Panc1 (cell line): ENCODE measurements around the gene POLR1B. TPM values are rescaled to one million over a fixed set of nuclear protein-coding genes. Genes with fewer than 3 reads are reported as not detected.
"Not testable (repeated sequence)": the region's sequence is repeated elsewhere in the genome, so short reads cannot be mapped to it uniquely, and the experiment has no call there.

ENCODE experiments used
- ATAC-seq: fragments of 200-7000 bp; cut with Tn5 transposase; 2 replicates; pipeline ENCODE4 v1.9.1; 2020; ENCODE audit warnings: mild to moderate bottlenecking, moderate library complexity
- BruUV-seq: library from RNA; stranded (reverse); fragments of 400-500 nt; replicated peaks from 2 replicates; lab custom pipeline; 2021; lab: Mats Ljungman, UMichigan
- CTCF ChIA-PET: fragments of 300-600 bp; sonication (Branson Sonifier 250); formaldehyde crosslinking; loops from one replicate; lab custom pipeline; 2022; ENCODE audit warnings: antibody characterized with exemption; lab: Charles Lee
- POLR2A ChIA-PET: fragments of 300-600 bp; sonication (Branson Sonifier 250); formaldehyde crosslinking; loops from one replicate; lab custom pipeline; 2022; ENCODE audit warnings: antibody characterized with exemption; lab: Charles Lee
- DNase-seq: peaks from one replicate; pipeline ENCODE4 v3.0.0-alpha.2; 2010; ENCODE audit warnings: low read depth, low spot score
- H3K27ac ChIP-seq: 2 replicates; pipeline ENCODE4 v1.5.1; 2011; ENCODE audit warnings: mild to moderate bottlenecking, low read length, inconsistent platforms
- H3K27me3 ChIP-seq: fragments of 200-500 bp; sonication (Bioruptor generic); 2 replicates; pipeline ENCODE4 v1.6.0; 2014; ENCODE audit warnings: low read length, inconsistent platforms; ENCODE audit not compliant: control insufficient read depth, insufficient read depth
- H3K36me3 ChIP-seq: fragments of 200-500 bp; sonication (Bioruptor generic); 2 replicates; pipeline ENCODE4 v1.5.1; 2014; ENCODE audit warnings: inconsistent platforms, mild to moderate bottlenecking, low read length, moderate library complexity; ENCODE audit not compliant: control insufficient read depth, insufficient read depth
- H3K4me1 ChIP-seq: 2 replicates; pipeline ENCODE4 v1.5.1; 2011; ENCODE audit warnings: inconsistent platforms, mild to moderate bottlenecking, low read length, moderate library complexity; ENCODE audit not compliant: control insufficient read depth, insufficient read depth
- H3K4me3 ChIP-seq, 2 experiments: 2 replicates each; pipeline ENCODE4 v1.5.1; 2011 to 2012; ENCODE audit warnings: low read depth in 2 of 2, low read length in 2 of 2, mild to moderate bottlenecking in 2 of 2, inconsistent platforms in 1 of 2, moderate library complexity in 1 of 2
- H3K9me3 ChIP-seq: fragments of 200-500 bp; sonication (Bioruptor generic); 2 replicates; pipeline ENCODE4 v1.5.1; 2014; ENCODE audit warnings: low read depth, mild to moderate bottlenecking, inconsistent platforms, low read length, moderate library complexity; ENCODE audit not compliant: control insufficient read depth, insufficient read depth
- POLR2AphosphoS5 ChIP-seq: IDR thresholded peaks from 2 replicates; pipeline ENCODE4 v1.6.1; 2012; ENCODE audit warnings: mild to moderate bottlenecking, low read depth, low read length, moderate library complexity
- SIN3A ChIP-seq: IDR thresholded peaks from 2 replicates; pipeline ENCODE4 v1.6.1; 2012; ENCODE audit warnings: low read depth, mild to moderate bottlenecking, low read length, moderate library complexity, borderline replicate concordance; ENCODE audit not compliant: insufficient read depth
- TCF7L2 ChIP-seq: IDR thresholded peaks from 2 replicates; pipeline ENCODE4 v1.6.1; 2011; ENCODE audit warnings: mild to moderate bottlenecking, low read depth, low read length, inconsistent platforms
- in situ Hi-C: cut with HindIII; loops from 2 replicates; pipeline ENCODE4 v1.10.0; 2016; ENCODE audit warnings: low sequenced_read_pairs, low pct_unique_long_range_greater_than_20kb
- intact Hi-C: fragments of 100-400 bp; cut with micrococcal nuclease; formaldehyde crosslinking; loops from one replicate; pipeline ENCODE4 v1.10.0; 2022; ENCODE audit not compliant: unreplicated experiment
- total RNA-seq: library from RNA; stranded (reverse); gene quantifications from one replicate; pipeline ENCODE4 v1.2.1, GENCODE V29; 2021; ENCODE audit not compliant: unreplicated experiment
- TF ChIP-seq, protein P1 (sequence below): fragments of 450-650 bp; IDR thresholded peaks from 2 replicates; pipeline ENCODE4 v1.5.1; 2017; ENCODE audit warnings: mild to moderate bottlenecking
- TF ChIP-seq, protein P2 (sequence below), 2 experiments: IDR thresholded peaks; 2 replicates each; pipeline ENCODE4 v1.6.1; 2011 to 2012; ENCODE audit warnings: low read depth in 2 of 2, control low read depth in 1 of 2, low read length in 1 of 2, mild to moderate bottlenecking in 1 of 2, moderate library complexity in 1 of 2; ENCODE audit not compliant: insufficient read depth in 1 of 2

POLR1B gene
- total RNA-seq, 1 experiment from 2014 or later = 35.4 TPM

DNA sequence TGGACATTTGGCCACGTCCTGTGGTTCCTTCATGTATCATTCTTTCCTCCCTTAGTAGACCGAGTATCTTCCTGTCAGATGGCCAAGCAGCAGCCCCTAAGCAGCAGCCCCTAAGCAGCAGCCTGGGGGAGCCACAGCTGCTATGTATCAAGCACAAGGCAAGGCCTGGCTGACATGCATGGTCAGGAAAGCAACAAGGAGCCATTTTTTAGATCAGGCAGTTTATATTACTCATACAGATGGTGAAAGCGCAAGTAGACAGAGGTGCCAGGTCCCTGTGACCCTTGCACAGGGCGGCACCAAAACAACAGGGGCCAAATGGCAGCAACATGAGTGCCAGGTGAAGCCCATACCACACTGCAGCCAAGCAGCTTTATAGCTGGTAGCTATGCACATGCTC is 64.3 kb downstream of the POLR1B start:
- H3K27ac ChIP-seq = no peak overlapping the region
- CTCF ChIA-PET = no interaction called here
- no peak overlapping the region for H3K4me3 ChIP-seq
- ATAC-seq = no peak; the same call in 1 of the 2 replicates
- POLR2A ChIA-PET = no interaction called here
- no peaks in the 10 kb centered on the region for H3K4me1 ChIP-seq
- intact Hi-C loops (no loop called here), in situ Hi-C loops (no loop called here)
- no peaks in the 10 kb centered on the region for H3K9me3 ChIP-seq
- no TSS peak for BruUV-seq
- H3K36me3 ChIP-seq = no peaks in the 10 kb centered on the region
- TF ChIP-seq SIN3A = no peak
- TF ChIP-seq, protein P1, sequence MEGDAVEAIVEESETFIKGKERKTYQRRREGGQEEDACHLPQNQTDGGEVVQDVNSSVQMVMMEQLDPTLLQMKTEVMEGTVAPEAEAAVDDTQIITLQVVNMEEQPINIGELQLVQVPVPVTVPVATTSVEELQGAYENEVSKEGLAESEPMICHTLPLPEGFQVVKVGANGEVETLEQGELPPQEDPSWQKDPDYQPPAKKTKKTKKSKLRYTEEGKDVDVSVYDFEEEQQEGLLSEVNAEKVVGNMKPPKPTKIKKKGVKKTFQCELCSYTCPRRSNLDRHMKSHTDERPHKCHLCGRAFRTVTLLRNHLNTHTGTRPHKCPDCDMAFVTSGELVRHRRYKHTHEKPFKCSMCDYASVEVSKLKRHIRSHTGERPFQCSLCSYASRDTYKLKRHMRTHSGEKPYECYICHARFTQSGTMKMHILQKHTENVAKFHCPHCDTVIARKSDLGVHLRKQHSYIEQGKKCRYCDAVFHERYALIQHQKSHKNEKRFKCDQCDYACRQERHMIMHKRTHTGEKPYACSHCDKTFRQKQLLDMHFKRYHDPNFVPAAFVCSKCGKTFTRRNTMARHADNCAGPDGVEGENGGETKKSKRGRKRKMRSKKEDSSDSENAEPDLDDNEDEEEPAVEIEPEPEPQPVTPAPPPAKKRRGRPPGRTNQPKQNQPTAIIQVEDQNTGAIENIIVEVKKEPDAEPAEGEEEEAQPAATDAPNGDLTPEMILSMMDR = no peak
- no peak for TF ChIP-seq POLR2AphosphoS5
- TF ChIP-seq TCF7L2 = no peak
- TF ChIP-seq, protein P2, sequence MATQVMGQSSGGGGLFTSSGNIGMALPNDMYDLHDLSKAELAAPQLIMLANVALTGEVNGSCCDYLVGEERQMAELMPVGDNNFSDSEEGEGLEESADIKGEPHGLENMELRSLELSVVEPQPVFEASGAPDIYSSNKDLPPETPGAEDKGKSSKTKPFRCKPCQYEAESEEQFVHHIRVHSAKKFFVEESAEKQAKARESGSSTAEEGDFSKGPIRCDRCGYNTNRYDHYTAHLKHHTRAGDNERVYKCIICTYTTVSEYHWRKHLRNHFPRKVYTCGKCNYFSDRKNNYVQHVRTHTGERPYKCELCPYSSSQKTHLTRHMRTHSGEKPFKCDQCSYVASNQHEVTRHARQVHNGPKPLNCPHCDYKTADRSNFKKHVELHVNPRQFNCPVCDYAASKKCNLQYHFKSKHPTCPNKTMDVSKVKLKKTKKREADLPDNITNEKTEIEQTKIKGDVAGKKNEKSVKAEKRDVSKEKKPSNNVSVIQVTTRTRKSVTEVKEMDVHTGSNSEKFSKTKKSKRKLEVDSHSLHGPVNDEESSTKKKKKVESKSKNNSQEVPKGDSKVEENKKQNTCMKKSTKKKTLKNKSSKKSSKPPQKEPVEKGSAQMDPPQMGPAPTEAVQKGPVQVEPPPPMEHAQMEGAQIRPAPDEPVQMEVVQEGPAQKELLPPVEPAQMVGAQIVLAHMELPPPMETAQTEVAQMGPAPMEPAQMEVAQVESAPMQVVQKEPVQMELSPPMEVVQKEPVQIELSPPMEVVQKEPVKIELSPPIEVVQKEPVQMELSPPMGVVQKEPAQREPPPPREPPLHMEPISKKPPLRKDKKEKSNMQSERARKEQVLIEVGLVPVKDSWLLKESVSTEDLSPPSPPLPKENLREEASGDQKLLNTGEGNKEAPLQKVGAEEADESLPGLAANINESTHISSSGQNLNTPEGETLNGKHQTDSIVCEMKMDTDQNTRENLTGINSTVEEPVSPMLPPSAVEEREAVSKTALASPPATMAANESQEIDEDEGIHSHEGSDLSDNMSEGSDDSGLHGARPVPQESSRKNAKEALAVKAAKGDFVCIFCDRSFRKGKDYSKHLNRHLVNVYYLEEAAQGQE (IDR thresholded peaks at IDR 0.05; ENCODE audit: insufficient read depth in 1 of 2, low read depth in 2 of 2, low read length in 1 of 2) = no peak
- no peak for DNase-seq
- no peaks in the 10 kb centered on the region for H3K27me3 ChIP-seq

DNA sequence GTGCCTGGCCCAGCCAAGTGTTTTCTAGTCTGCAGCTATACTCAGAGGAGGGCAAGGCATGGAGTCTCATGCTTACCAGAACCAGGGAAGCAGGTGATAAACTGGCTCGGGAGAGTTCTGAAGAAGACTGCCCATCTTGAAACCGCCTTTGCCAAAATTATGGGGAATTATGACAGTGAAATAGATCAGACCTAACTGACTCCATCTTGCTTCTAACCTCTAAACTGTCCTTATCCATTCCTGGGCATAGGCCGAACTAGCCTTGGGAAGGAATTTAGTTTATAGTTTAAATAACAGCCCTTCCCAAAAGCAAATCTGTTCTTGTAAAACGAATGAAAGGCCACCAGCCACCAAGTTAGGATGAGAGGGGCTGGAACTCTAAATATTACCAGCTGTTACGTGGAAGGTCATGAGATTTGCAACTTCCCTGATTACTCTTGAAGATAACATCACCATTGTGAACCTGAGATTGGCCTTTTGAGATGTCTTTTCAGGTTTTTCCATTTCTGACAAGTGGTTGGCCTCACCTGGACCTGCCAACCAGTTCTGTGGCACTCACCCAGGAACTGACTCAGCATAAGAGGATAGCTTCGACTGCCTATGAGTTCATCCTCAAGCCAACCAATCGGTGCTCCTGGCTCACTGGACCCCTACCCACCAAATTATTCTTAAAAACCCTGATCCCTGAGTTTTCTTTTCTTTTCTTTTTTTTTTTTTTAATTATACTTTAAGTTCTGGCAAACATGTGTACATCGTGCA is 65.6 kb downstream of the POLR1B start:
- no TSS peak for BruUV-seq
- in situ Hi-C loops (no loop called here), intact Hi-C loops (no loop called here)
- no peaks in the 10 kb centered on the region for H3K27me3 ChIP-seq
- no peaks in the 10 kb centered on the region for H3K4me1 ChIP-seq
- DNase-seq (no peak), ATAC-seq (no peak)
- TF ChIP-seq, protein P2 (IDR thresholded peaks at IDR 0.05; ENCODE audit: insufficient read depth in 1 of 2, low read depth in 2 of 2, low read length in 1 of 2) = no peak
- no peak for TF ChIP-seq TCF7L2
- no peak overlapping the region for H3K4me3 ChIP-seq
- POLR2A ChIA-PET = no interaction called here
- CTCF ChIA-PET = interaction anchor here (0.6 to 1.0 kb wide), 2 partner anchors 117 to 127 kb away, joined by 4 to 10 read pairs; no protein-coding TSS in a partner anchor
- H3K9me3 ChIP-seq = no peaks in the 10 kb centered on the region
- no peak overlapping the region for H3K27ac ChIP-seq
- no peaks in the 10 kb centered on the region for H3K36me3 ChIP-seq

DNA sequence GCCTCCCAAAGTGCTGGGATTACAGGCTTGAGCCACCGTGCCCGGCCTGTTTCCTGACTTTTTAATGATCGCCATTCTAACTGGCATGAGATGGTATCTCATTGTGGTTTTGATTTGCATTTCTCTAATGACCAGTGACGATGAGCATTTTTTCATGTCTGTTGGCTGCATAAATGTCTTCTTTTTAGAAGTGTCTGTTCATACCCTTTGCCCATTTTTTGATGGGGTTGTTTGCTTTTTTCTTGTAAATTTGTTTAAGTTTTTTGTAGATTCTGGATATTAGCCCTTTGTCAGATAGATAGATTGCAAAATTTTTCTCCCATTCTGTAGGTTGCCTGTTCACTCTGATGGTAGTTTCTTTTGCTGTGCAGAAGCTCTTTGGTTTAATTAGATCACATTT is 67.1 kb downstream of the POLR1B start:
- BruUV-seq, DNase-seq, ATAC-seq, CTCF ChIA-PET, H3K27ac ChIP-seq, H3K36me3 ChIP-seq, POLR2A ChIA-PET, H3K27me3 ChIP-seq, H3K4me3 ChIP-seq, in situ Hi-C loops, intact Hi-C loops, H3K9me3 ChIP-seq, H3K4me1 ChIP-seq: not testable (repeated sequence)

DNA sequence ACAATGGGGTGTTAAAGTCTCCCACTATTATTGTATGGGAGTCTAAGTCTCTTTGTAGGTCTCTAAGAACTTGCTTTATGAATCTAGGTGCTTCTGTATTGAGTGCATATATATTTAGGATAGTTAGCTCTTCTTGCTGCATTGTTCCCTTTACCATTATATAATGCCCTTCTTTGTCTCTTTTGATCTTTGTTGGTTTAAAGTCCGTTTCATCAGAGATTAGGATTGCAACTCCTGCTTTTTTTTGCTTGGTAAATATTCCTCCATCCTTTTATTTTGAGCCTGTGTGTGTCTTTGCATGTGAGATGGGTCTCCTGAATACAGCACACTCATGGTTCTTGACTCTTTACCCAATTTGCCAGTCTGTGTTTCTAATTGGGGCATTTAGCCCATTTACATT is 70.0 kb downstream of the POLR1B start:
- intact Hi-C loops, H3K27me3 ChIP-seq, DNase-seq, H3K4me3 ChIP-seq, H3K9me3 ChIP-seq, POLR2A ChIA-PET, BruUV-seq, H3K36me3 ChIP-seq, H3K4me1 ChIP-seq, in situ Hi-C loops, ATAC-seq, H3K27ac ChIP-seq: not testable (repeated sequence)
- CTCF ChIA-PET = interaction anchor here (1.1 kb wide), 1 partner anchor 80 kb away, joined by 3 read pairs; no protein-coding TSS in a partner anchor
